ENCODE measurements around the gene LYSMD2.

LYSMD2 gene

GRCh38 chr15:51776952-51777569, 39.6 kb upstream of the LYSMD2 start:
- TF ChIP-seq CTCF (IDR thresholded peaks at IDR 0.05; ENCODE audit: borderline replicate concordance, control extremely low read depth, extremely low read depth, insufficient read depth, missing control alignments) = peak; percentile 68
- in situ Hi-C loops (cut with MboI; ENCODE audit: low sequenced_read_pairs, unreplicated experiment) = no loop called here
- DNase-seq (ENCODE audit: low spot score) = peak; percentile 75

DNA sequence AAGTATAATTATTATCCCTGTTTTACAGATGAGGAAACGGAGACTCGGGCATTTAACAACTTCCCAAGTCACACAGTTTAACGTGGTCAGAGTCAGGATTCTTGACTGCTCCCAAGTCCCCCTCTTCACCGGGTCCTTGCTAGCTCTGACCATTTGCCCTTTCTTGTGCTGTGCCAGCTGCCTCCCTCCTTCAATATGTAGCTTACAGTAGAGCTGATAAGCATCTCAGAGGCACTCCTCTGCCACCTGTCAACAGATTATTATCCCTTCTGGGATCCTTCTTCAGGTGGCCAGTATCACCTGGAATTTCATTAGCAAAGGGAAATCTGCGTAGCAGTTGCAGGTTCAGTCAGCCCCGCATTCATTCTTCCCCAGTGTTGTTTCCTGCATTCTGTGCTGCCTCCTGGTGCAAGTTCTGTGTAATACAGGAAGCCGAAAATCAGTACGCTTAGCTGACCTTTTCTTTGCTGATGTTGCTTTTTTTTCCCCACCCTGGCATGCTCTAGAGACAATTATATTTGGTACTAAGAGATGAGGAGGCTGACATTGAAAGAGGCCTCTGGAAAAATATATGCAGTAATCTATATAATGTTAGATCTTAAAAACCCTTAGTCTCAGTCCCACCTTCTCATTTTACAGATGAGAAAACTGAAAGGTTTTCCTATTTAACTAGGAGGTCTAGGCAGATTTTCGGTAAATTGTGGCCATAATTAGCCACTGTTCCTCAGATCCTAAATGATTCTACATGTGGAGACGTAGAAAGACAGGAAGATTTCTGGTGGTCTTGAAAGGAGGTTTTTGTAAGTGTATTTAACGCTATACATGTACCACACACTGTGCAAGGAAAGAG, 38.7 kb upstream of the LYSMD2 start:
- DNase-seq (ENCODE audit: low spot score) = peak; percentile 53
- in situ Hi-C loops (cut with MboI; ENCODE audit: low sequenced_read_pairs, unreplicated experiment) = no loop called here
- TF ChIP-seq CTCF (IDR thresholded peaks at IDR 0.05; ENCODE audit: borderline replicate concordance, control extremely low read depth, extremely low read depth, insufficient read depth, missing control alignments) = peak; percentile 56

- no peak for TF ChIP-seq CTCF (IDR thresholded peaks at IDR 0.05; ENCODE audit: borderline replicate concordance, control extremely low read depth, extremely low read depth, insufficient read depth, missing control alignments)
- in situ Hi-C loops (cut with MboI; ENCODE audit: low sequenced_read_pairs, unreplicated experiment) = no loop called here
- no peak for DNase-seq (ENCODE audit: low spot score)
These were observed 37.5 kb upstream of the LYSMD2 start for GRCh38 chr15:51774916-51775315.

- in situ Hi-C loops (cut with MboI; ENCODE audit: low sequenced_read_pairs, unreplicated experiment) = no loop called here
- DNase-seq (ENCODE audit: low spot score) = no peak
- TF ChIP-seq CTCF (IDR thresholded peaks at IDR 0.05; ENCODE audit: borderline replicate concordance, control extremely low read depth, extremely low read depth, insufficient read depth, missing control alignments) = no peak
These were observed 34.3 kb upstream of the LYSMD2 start for GRCh38 chr15:51771773-51772172.

DNA sequence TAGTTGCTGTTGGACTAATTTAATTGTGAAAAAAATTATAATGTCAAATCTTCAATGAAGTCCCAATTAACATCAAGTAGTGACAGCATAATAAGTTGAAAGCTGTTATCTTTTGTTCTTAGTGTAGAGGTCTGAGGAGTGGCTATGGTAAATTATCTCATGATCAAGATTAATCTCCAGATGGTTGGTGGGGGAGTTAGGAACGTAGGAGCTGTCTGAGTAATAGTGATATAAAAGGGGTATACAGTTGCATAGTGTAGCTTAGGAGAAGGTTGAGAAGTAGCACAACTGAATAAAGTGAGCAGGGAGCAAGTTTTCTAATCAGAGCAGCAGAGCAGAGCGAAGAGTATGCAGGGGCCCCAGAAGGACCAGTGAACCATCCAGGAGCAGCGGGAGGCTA, 33.4 kb upstream of the LYSMD2 start:
- no peak for TF ChIP-seq CTCF (IDR thresholded peaks at IDR 0.05; ENCODE audit: borderline replicate concordance, control extremely low read depth, extremely low read depth, insufficient read depth, missing control alignments)
- DNase-seq (ENCODE audit: low spot score) = no peak
- in situ Hi-C loops (cut with MboI; ENCODE audit: low sequenced_read_pairs, unreplicated experiment) = no loop called here

- in situ Hi-C loops (cut with MboI; ENCODE audit: low sequenced_read_pairs, unreplicated experiment) = no loop called here
- no peak for DNase-seq (ENCODE audit: low spot score)
- TF ChIP-seq CTCF (IDR thresholded peaks at IDR 0.05; ENCODE audit: borderline replicate concordance, control extremely low read depth, extremely low read depth, insufficient read depth, missing control alignments) = no peak
These were observed 30.6 kb upstream of the LYSMD2 start for GRCh38 chr15:51768018-51768417.
